ENCODE results near the gene PDE4D.

- no peak for TF ChIP-seq POLR2A (IDR thresholded peaks at IDR 0.05)
- no peak for TF ChIP-seq CTCF (IDR thresholded peaks at IDR 0.05)
Observed at GRCh38 chr5:59685191-59685530, 208.4 kb downstream of the PDE4D start.

Measured in tibial nerve (tissue), 3 donors.